Adrenal gland (tissue), 12 donors: ENCODE results near the gene AHDC1. TPM values are rescaled to one million over a fixed set of nuclear protein-coding genes. Genes with fewer than 3 reads are reported as not detected.
"Not testable (repeated sequence)": the region's sequence is repeated elsewhere in the genome, so short reads cannot be mapped to it uniquely, and the experiment has no call there.

ENCODE experiments used
- DNase-seq, 7 donors: peaks; one replicate each; pipeline ENCODE4 v3.0.0-alpha.2; 2019 to 2020
- H3K27ac ChIP-seq, 5 donors: fragments of 200-600 bp; sonication (generic) in 4 of 5; 1 replicate in 3 of 5; 2 replicates in 2 of 5; pipeline versions ENCODE4 v1.5.1 to v1.8.0; 2016 to 2020; ENCODE audit warnings: mild to moderate bottlenecking in 1 of 5
- H3K27me3 ChIP-seq: fragments of 200-600 bp; 2 replicates; pipeline ENCODE4 v1.8.0; 2021
- H3K36me3 ChIP-seq, 2 donors: fragments of 200-600 bp; replicated peaks in 1 of 2; 1 replicate in 1 of 2; 2 replicates in 1 of 2; pipeline versions ENCODE4 v1.5.1 to v1.8.0; 2018 to 2022
- H3K4me1 ChIP-seq, 2 donors: fragments of 200-600 bp; replicated peaks in 1 of 2; 1 replicate in 1 of 2; 2 replicates in 1 of 2; pipeline versions ENCODE4 v1.5.1 to v1.8.0; 2018 to 2021
- H3K4me3 ChIP-seq, 4 donors: fragments of 200-600 bp; sonication (generic) in 3 of 4; one replicate each; pipeline ENCODE4 v1.5.1; 2016 to 2018
- H3K9me3 ChIP-seq, 3 donors: fragments of 200-600 bp; sonication (generic) in 1 of 3; replicated peaks in 1 of 3; 1 replicate in 2 of 3; 2 replicates in 1 of 3; pipeline versions ENCODE4 v1.5.1 to v1.8.0; 2016 to 2021
- POLR2A ChIP-seq, 2 donors: fragments of 450-650 bp; IDR thresholded peaks; one replicate each; pipeline ENCODE4 v1.6.1; 2017; ENCODE audit warnings: antibody characterized with exemption in 2 of 2, mild to moderate bottlenecking in 2 of 2, moderate library complexity in 1 of 2
- WGBS, 4 donors: extraction: QIAGEN DNeasy Blood & Tissue Kit in 2 of 4; methylation state at CpG; one replicate each; pipeline versions ENCODE4 v1.1.5 to v1.1.7; 2013 to 2017; 5-methylcytosine and 5-hydroxymethylcytosine counted together
- intact Hi-C, 2 donors: fragments of 100-400 bp; cut with DNase I; formaldehyde crosslinking; loops; one replicate each; pipeline versions ENCODE4 v1.14.1 to v1.15.0; 2022 to 2023
- polyA plus RNA-seq, 3 donors: library from polyadenylated mRNA; stranded (reverse); fragments of 200-250 nt in 2 of 3; fragments of 350-450 nt in 1 of 3; fragmentation: Illumina TruSeq in 1 of 3; extraction: RNeasy Lipid Tissue Mini Kit (QIAGEN cat#74804) in 1 of 3; gene quantifications; one replicate each; pipeline ENCODE4 v1.2.3, GENCODE V29; 2013 to 2014
- total RNA-seq, 9 donors: library from RNA; depleted of rRNA in 4 of 9; stranded (reverse); fragments of >200 nt in 4 of 9; fragments of 120-200 nt in 1 of 9; fragmentation: NEBNext Ultra II Directional in 1 of 9; extraction: Animal tissue kit (Norgen Biotek cat#: 25700) in 1 of 9; gene quantifications; one replicate each; pipeline versions ENCODE4 v1.1.0 to v1.2.4, GENCODE V29; 2013 to 2023
- TF ChIP-seq, protein P1 (sequence below), 6 experiments: fragments of 450-650 bp in 4 of 6; fragments of 200-600 bp in 2 of 6; sonication (generic) in 1 of 6; IDR thresholded peaks; 1 replicate in 5 of 6; 2 replicates in 1 of 6; pipeline versions ENCODE4 v1.5.1 to v1.8.0; 2016 to 2021; ENCODE audit warnings: antibody characterized with exemption in 6 of 6, mild to moderate bottlenecking in 2 of 6, moderate library complexity in 1 of 6
- donor health status: healthy with polysubstance abuse.
- donor health status: Bipolar disorder and iron deficiency.
- donor health status: DM: yes; HTN: yes; CAD: no.
- donor health status: DM: no; HTN: no; CAD: no.
- donor health status: DM: no; HTN: no; CAD: no.
- donor health status: DM: yes; HTN: yes; CAD: no.

The AHDC1 gene
- total and polyA plus RNA-seq, 12 donors, result 10.4 to 111 (median 61.3) TPM

GRCh38 chr1:27503844-27504587, 99.9 kb downstream of the AHDC1 start:
- TF ChIP-seq, protein P1, sequence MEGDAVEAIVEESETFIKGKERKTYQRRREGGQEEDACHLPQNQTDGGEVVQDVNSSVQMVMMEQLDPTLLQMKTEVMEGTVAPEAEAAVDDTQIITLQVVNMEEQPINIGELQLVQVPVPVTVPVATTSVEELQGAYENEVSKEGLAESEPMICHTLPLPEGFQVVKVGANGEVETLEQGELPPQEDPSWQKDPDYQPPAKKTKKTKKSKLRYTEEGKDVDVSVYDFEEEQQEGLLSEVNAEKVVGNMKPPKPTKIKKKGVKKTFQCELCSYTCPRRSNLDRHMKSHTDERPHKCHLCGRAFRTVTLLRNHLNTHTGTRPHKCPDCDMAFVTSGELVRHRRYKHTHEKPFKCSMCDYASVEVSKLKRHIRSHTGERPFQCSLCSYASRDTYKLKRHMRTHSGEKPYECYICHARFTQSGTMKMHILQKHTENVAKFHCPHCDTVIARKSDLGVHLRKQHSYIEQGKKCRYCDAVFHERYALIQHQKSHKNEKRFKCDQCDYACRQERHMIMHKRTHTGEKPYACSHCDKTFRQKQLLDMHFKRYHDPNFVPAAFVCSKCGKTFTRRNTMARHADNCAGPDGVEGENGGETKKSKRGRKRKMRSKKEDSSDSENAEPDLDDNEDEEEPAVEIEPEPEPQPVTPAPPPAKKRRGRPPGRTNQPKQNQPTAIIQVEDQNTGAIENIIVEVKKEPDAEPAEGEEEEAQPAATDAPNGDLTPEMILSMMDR (IDR thresholded peaks at IDR 0.05), result no peak
- TF ChIP-seq POLR2A (IDR thresholded peaks at IDR 0.05), result peak in 1 of 2 donors; percentile 38
- Histone ChIP-seq H3K4me1 (peaks cover 23% of the 10 kb centered on the region in 2 donors), H3K4me3 (peak overlapping the region in 1 of 4 donors; percentile 14), H3K27ac (peak overlapping the region; percentile 84 to 94 (median 89)), H3K36me3 (no peaks in the 10 kb centered on the region), H3K9me3 (no peaks in the 10 kb centered on the region), H3K27me3 (no peaks in the 10 kb centered on the region)
- peak in 1 of 7 donors; percentile 94 for DNase-seq
- 18 to 22% (median 20%) methylated on average over 11 to 12 of the region's 12 CpGs for WGBS, 4 donors
- intact Hi-C loops, result no loop called here

- WGBS, 4 donors, result 93 to 100% (median 96%) methylated on average over 2 of the region's 2 CpGs
- Histone ChIP-seq H3K27me3 (no peaks in the 10 kb centered on the region), H3K4me1 (peaks cover 23% of the 10 kb centered on the region in 2 donors), H3K27ac (peak overlapping the region in 4 of 5 donors; percentile 84 to 94 (median 92)), H3K9me3 (no peaks in the 10 kb centered on the region), H3K4me3 (no peak overlapping the region), H3K36me3 (no peaks in the 10 kb centered on the region)
- DNase-seq, result peak in 1 of 7 donors; percentile 11
- TF ChIP-seq, protein P1 (IDR thresholded peaks at IDR 0.05), result no peak
- TF ChIP-seq POLR2A (IDR thresholded peaks at IDR 0.05), result no peak
- intact Hi-C loops, result no loop called here
These were observed 100.9 kb downstream of the AHDC1 start for GRCh38 chr1:27503033-27503432.

- peaks cover 23% of the 10 kb centered on the region in 2 donors for H3K4me1 ChIP-seq
- H3K27me3 ChIP-seq, H3K27ac ChIP-seq, H3K9me3 ChIP-seq, DNase-seq, H3K4me3 ChIP-seq, H3K36me3 ChIP-seq, intact Hi-C loops: not testable (repeated sequence)
- WGBS, 4 donors, result 86 to 100% (median 95%) methylated on average over 2 of the region's 2 CpGs
These were observed 102.8 kb downstream of the AHDC1 start for GRCh38 chr1:27501159-27501558.

DNA sequence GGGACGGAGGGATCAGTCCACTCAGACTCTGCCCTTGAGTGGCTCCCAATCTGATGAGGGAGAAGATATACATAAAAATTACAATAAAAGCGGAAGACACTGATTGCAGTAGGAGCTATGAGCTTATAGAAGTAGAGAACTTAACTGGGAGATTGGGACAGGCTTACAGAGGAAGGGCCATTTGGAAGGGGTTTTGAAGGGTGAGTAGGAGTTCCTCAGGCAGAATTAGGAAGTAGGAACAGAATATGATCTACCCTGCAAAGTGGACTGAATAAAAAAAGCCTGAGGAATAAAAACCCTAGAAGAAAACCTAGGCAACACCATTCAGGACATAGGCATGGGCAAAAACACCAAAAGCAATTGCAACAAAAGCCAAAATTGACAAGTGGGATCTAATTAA, 104.8 kb downstream of the AHDC1 start:
- DNase-seq, result no peak
- intact Hi-C loops, result no loop called here
- H3K4me1 ChIP-seq, result peaks cover 9 to 12% of the 10 kb centered on the region in 2 donors
- no peak overlapping the region for H3K4me3 ChIP-seq
- no peaks in the 10 kb centered on the region for H3K36me3 ChIP-seq
- H3K9me3 ChIP-seq, result no peaks in the 10 kb centered on the region
- H3K27ac ChIP-seq, result no peak overlapping the region
- 90 to 94% (median 91%) methylated on average over 2 of the region's 2 CpGs for WGBS, 4 donors
- no peaks in the 10 kb centered on the region for H3K27me3 ChIP-seq
- TF ChIP-seq POLR2A (IDR thresholded peaks at IDR 0.05), result no peak
- TF ChIP-seq, protein P1 (IDR thresholded peaks at IDR 0.05), result no peak
